ENCODE data around the gene EMC8. TPM values are rescaled to one million over a fixed set of nuclear protein-coding genes. Genes with fewer than 3 reads are reported as not detected.

The EMC8 gene
- total and polyA plus RNA-seq, 10 of the 15 experiments (the other 5 are each of a cell fraction or from before 2014, with no cell fraction given) = 7.8 to 62.0 (median 33.5) TPM

DNA sequence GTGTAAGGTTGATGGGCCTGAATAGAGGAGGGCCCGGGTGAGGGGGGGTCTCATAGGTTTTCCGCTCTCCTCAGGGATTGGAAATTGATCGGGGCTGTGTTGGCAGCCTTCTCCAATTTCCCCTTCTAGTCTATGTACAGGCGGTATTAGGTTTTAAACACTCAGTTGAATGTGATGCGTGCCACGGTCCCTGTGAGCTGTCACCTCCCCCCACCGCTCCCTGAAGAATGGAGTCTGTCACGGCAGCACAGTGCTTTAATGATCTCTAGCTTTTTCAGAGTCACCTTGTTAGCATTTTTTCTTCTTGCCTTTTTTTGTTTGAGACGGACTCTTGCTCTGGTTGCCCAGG lies 951 bp upstream of the EMC8 start (continued):
- TF ChIP-seq WRNIP1 (IDR thresholded peaks at IDR 0.05; ENCODE audit: borderline replicate concordance, low read depth, low read length) = 0 out of 2 replicates have a peak, but pooled peaks have one; percentile 29

DNA sequence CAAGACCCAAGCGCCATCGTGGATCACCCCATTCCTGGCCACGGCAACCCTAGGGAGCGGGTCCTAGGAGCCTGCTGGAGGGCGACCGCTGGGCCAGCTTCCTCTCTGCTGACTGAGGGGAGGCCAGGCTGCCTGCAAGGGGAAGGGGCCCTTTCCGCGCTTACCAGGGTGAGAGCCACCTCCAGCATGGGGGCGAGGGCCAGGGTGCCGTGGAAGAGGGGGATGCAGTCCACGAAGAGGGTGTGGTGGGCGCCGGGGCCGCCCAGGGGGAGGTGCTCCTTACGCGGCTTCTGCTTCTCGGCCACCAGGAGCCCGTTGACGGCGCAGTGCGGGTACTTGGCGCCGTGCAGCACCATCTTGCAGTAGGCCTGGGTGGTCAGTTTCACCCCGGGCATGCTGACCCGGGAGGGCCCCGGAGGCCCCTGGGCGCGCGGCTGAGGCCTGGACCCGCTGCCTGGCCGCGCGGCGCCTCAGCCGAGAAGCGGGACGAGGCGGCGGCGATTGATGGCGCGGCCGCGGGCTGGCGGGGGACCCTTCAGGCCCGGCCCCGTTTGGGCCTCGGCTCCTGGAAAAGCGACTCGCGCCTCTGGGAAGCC lies 345 bp downstream of the EMC8 start:
- under 1% methylated on average over 44 of the region's 51 CpGs for WGBS (ENCODE audit: insufficient coverage, insufficient replicate concordance, low lambda C conversion rate, missing lambda C conversion rate)
- Histone ChIP-seq H3K4me3 (peak overlapping the region; percentile 95), H3K4me2 (ENCODE audit: control insufficient read depth, insufficient read depth) (peak overlapping the region; percentile 65), H4K20me1 (ENCODE audit: control insufficient read depth, insufficient read depth) (peaks cover 4% of the 10 kb centered on the region; the same call in 1 of the 2 replicates), H2AFZ (ENCODE audit: control insufficient read depth, low read depth, low read length) (peak overlapping the region; percentile 68), H3K4me1 (ENCODE audit: control insufficient read depth, insufficient read depth, low read length) (peaks cover 11% of the 10 kb centered on the region), H3K27ac (ENCODE audit: control insufficient read depth, insufficient read depth) (peak overlapping the region; percentile 94), H3K9me3 (replicated peaks; ENCODE audit: control insufficient read depth, insufficient read depth, low read length) (no peaks in the 10 kb centered on the region), H3K27me3 (replicated peaks in 1 of 2; ENCODE audit: control insufficient read depth in 2 of 2, insufficient read depth in 2 of 2, low read length in 1 of 2) (no peaks in the 10 kb centered on the region), H3K36me3 (ENCODE audit: control insufficient read depth in 2 of 2, insufficient read depth in 2 of 2, low read length in 1 of 2) (peaks cover 7 to 10% of the 10 kb centered on the region in 2 experiments; a peak in 3 of 4 replicates), H3K79me2 (ENCODE audit: control insufficient read depth, insufficient read depth, low read length) (peaks cover 72% of the 10 kb centered on the region), H3K9ac (ENCODE audit: control insufficient read depth, insufficient read depth, low read length) (peak overlapping the region; percentile 96)
- peak; percentile 54 for ATAC-seq
- SMC1A ChIA-PET (ENCODE audit: uncharacterized antibody, unreplicated experiment) = interaction anchor here (1.4 kb wide), 1 partner anchor 11 kb away, joined by 4 read pairs; no protein-coding TSS in a partner anchor
- FAIRE-seq = no peak
- no peak for DNase-seq (ENCODE audit: low read depth, low spot score)
- in situ Hi-C loops (cut with MboI) = no loop called here
- TF ChIP-seq NKRF (conservative IDR thresholded peaks at IDR 0.05) = peak; percentile 70
- peak; percentile 78 for TF ChIP-seq LARP7 (IDR thresholded peaks at IDR 0.05)
- TF ChIP-seq USF2 (IDR thresholded peaks at IDR 0.05; ENCODE audit: borderline replicate concordance, low read depth, low read length) = no peak
- TF ChIP-seq BACH1 (IDR thresholded peaks at IDR 0.05; ENCODE audit: borderline replicate concordance) = peak; percentile 27; the same call in 1 of the 2 replicates
- peak; percentile 58; the same call in 1 of the 2 replicates for TF ChIP-seq SMARCA5 (IDR thresholded peaks at IDR 0.05)
- 0 out of 2 replicates have a peak, but pooled peaks have one; percentile 46 for TF ChIP-seq NFXL1 (IDR thresholded peaks at IDR 0.05; ENCODE audit: borderline replicate concordance)
- RAD21 ChIA-PET (ENCODE audit: unreplicated experiment) = no interaction called here
- CTCF ChIA-PET = no interaction called here
- POLR2A ChIA-PET = no interaction called here
- intact Hi-C loops (cut with micrococcal nuclease; ENCODE audit: unreplicated experiment) = no loop called here
- no TSS peak for BruUV-seq (replicated peaks)

Measured in GM12878 (cell line).